ENCODE results near the gene BNC2. TPM values are rescaled to one million over a fixed set of nuclear protein-coding genes. Genes with fewer than 3 reads are reported as not detected.

The BNC2 gene
- polyA plus RNA-seq, 1 experiment = 17.5 TPM

DNA sequence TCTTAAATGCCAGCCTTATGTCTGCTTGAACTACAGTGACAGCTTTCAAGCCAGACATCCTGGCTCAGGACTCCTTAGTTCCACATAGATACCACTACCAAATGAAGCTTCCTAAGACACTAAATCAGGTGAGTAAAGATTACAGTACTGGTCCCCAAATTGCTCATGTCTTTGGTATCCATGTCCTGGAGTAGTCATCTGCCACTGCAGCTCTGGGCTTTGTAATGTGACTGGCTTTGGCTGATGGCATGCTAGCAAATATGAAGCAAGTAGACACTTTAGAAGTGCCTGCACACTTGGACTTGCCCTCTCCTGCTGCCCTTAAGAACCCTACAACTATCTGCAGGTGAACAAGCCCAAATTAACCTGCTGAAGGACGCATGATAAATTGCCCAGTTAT, 334.9 kb downstream of the BNC2 start:
- DNase-seq (ENCODE audit: low read depth) = no peak
- H3K27me3 ChIP-seq (ENCODE audit: control insufficient read depth, insufficient read depth, low read length) = no peaks in the 10 kb centered on the region
- CTCF ChIA-PET = no interaction called here
- TF ChIP-seq, protein P1, sequence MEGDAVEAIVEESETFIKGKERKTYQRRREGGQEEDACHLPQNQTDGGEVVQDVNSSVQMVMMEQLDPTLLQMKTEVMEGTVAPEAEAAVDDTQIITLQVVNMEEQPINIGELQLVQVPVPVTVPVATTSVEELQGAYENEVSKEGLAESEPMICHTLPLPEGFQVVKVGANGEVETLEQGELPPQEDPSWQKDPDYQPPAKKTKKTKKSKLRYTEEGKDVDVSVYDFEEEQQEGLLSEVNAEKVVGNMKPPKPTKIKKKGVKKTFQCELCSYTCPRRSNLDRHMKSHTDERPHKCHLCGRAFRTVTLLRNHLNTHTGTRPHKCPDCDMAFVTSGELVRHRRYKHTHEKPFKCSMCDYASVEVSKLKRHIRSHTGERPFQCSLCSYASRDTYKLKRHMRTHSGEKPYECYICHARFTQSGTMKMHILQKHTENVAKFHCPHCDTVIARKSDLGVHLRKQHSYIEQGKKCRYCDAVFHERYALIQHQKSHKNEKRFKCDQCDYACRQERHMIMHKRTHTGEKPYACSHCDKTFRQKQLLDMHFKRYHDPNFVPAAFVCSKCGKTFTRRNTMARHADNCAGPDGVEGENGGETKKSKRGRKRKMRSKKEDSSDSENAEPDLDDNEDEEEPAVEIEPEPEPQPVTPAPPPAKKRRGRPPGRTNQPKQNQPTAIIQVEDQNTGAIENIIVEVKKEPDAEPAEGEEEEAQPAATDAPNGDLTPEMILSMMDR (IDR thresholded peaks at IDR 0.05; ENCODE audit: insufficient read depth, low read depth, low read length) = no peak
- peaks cover 1% of the 10 kb centered on the region; the same call in 1 of the 2 replicates for H3K36me3 ChIP-seq (ENCODE audit: control insufficient read depth, insufficient read depth, low read length)
- POLR2A ChIA-PET = no interaction called here
- no peak overlapping the region for H3K4me3 ChIP-seq (ENCODE audit: low read depth, low read length)

DNA sequence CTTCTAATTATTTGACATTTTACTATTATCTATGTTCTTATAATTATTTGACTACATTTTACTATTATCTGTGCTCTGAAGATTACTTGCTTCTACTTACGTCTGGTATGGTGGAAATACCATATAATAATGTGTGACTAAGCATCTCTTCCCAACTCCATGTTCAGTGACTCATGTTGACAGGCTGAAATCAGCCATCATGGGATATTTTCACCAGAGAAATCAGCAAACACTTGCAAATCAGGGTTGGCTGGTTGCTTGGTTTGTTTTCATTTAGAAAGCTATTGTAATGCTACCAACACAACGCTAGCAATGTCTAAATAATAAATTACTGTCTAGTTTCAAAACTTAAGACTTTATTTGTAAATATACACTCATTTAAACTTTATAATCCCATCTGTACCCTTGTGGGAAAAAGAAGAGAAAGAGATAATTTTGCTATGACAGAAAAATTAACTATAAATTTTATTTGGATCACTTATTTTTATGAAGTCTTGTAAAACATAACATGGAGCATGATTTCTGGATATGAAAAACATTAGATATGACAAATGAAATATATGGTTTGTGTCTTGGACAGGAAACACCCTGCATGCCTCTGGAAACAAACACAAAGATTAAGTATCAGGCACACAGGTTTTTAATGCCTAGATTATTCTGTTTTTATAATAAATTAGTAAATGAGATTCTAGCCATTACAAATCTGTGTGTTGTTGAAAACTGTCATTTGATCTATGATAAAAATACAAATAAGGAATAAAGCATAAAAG, 337.6 kb downstream of the BNC2 start:
- ChIA-PET CTCF (interaction anchor here (0.6 to 0.7 kb wide), 2 partner anchors 18 to 501 kb away, joined by 3 read pairs; no protein-coding TSS in a partner anchor), POLR2A (no interaction called here)
- TF ChIP-seq, protein P1 (IDR thresholded peaks at IDR 0.05; ENCODE audit: insufficient read depth, low read depth, low read length) = no peak
- H3K4me3 ChIP-seq (ENCODE audit: low read depth, low read length) = no peak overlapping the region
- H3K36me3 ChIP-seq (ENCODE audit: control insufficient read depth, insufficient read depth, low read length) = peaks cover 1% of the 10 kb centered on the region; the same call in 1 of the 2 replicates
- H3K27me3 ChIP-seq (ENCODE audit: control insufficient read depth, insufficient read depth, low read length) = no peaks in the 10 kb centered on the region
- no peak for DNase-seq (ENCODE audit: low read depth)

DNA sequence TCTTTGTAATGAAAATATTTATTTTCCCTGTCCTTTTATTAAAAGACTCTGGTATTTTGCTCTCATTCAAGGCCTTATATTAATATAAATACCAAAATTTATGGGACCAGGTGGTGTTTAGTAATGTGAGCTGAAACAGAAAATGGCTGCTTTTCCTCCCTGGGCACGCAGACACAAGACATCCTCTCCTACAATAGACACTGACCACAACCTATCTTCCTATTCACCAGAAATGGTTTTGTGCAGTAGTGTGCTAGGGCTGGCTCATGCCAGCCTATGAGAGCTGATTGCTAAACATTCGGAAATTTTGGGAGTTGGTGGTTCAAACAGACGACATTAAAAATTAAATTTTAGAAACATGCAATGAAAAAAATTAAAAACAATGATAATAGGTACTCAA, 338.2 kb downstream of the BNC2 start:
- DNase-seq (ENCODE audit: low read depth) = no peak
- ChIA-PET CTCF (interaction anchor here (0.6 to 0.7 kb wide), 2 partner anchors 19 to 501 kb away, joined by 3 read pairs; no protein-coding TSS in a partner anchor), POLR2A (no interaction called here)
- Histone ChIP-seq H3K36me3 (ENCODE audit: control insufficient read depth, insufficient read depth, low read length) (peaks cover 1% of the 10 kb centered on the region; the same call in 1 of the 2 replicates), H3K27me3 (ENCODE audit: control insufficient read depth, insufficient read depth, low read length) (no peaks in the 10 kb centered on the region), H3K4me3 (ENCODE audit: low read depth, low read length) (no peak overlapping the region)
- TF ChIP-seq, protein P1 (IDR thresholded peaks at IDR 0.05; ENCODE audit: insufficient read depth, low read depth, low read length) = no peak

DNA sequence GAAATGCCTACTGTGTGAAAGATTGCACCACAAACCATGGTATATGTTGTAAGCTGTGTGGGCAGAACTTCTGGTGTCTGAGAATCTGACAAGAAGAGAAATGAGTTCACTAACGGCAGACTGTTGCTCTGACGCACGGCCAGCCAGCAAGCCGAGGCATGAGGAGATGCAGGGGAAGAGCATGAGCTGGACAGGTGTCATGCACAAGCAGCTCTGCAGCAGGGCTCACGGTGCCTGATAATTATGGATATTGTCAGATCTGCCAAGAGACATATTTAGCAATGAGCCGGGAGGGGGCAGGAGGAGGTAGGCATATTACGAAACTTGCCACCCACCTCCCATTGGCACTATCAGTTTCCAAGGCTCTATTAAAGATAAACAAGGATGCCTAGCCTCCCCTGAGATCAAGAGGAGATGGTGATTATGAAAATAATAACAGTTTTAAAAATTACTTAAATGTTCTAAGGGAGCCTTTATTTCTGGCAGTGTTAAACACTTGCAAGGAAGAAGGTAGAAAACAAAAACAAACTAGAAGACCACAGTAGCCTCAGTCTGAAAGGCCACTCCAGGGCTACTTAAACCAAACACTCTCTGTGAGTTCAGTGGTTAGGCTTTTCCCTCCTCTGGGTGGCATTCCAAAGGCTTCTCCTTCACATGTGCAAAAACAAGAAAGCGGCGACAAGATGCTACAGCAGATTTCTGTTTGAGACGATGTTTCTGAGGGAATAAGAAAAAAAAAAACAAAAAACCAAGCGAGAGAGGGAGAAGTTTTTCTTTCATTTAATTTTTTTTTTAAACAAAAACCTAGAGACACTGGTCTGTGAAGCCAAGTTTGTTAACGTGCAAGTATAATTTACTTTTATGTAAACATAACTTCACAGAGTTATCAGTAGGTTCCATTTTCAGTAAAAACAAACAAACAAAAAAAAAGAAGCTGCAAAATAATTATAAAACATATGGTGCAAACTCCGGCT, 339.5 kb downstream of the BNC2 start:
- TF ChIP-seq, protein P1 (IDR thresholded peaks at IDR 0.05; ENCODE audit: insufficient read depth, low read depth, low read length) = no peak
- H3K36me3 ChIP-seq (ENCODE audit: control insufficient read depth, insufficient read depth, low read length) = peaks cover 1% of the 10 kb centered on the region; the same call in 1 of the 2 replicates
- CTCF ChIA-PET = no interaction called here
- H3K4me3 ChIP-seq (ENCODE audit: low read depth, low read length) = no peak overlapping the region
- no peaks in the 10 kb centered on the region for H3K27me3 ChIP-seq (ENCODE audit: control insufficient read depth, insufficient read depth, low read length)
- DNase-seq (ENCODE audit: low read depth) = no peak
- POLR2A ChIA-PET = no interaction called here

DNA sequence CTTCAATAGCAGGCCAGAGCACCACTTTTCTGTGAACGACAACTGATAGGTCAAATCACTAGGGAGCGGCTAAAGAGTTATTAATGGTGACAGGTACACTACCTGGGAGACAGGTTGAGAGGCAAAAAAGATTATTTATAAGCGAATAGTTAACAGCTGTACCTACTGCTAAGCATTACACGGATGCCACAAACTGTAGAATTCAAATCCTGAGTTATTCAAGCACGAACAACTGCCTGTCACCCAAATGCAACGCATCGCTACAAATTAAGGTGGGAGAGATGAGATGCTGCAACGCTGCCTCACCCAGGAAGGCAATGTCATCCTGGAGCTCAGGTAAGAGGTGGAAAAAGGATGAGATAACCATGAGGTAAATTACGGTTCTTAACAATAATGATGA, 342.9 kb downstream of the BNC2 start:
- Histone ChIP-seq H3K4me3 (ENCODE audit: low read depth, low read length) (no peak overlapping the region), H3K27me3 (ENCODE audit: control insufficient read depth, insufficient read depth, low read length) (no peaks in the 10 kb centered on the region), H3K36me3 (ENCODE audit: control insufficient read depth, insufficient read depth, low read length) (peaks cover 1% of the 10 kb centered on the region; the same call in 1 of the 2 replicates)
- no peak for DNase-seq (ENCODE audit: low read depth)
- ChIA-PET POLR2A (no interaction called here), CTCF (interaction anchor here (1.6 kb wide), 1 partner anchor 15 kb away, joined by 4 read pairs; no protein-coding TSS in a partner anchor)
- TF ChIP-seq, protein P1 (IDR thresholded peaks at IDR 0.05; ENCODE audit: insufficient read depth, low read depth, low read length) = no peak
